ENCODE data around the gene TFEC. TPM values are rescaled to one million over a fixed set of nuclear protein-coding genes. Genes with fewer than 3 reads are reported as not detected.

The TFEC gene
- total and polyA plus RNA-seq, 10 of the 15 experiments (the other 5 are each of a cell fraction or from before 2014, with no cell fraction given), result 0.18 to 5.8 (median 2.4) TPM

- TF ChIP-seq ZNF592 (IDR thresholded peaks at IDR 0.05), result no peak
- no peak for TF ChIP-seq SUPT20H (IDR thresholded peaks at IDR 0.05; ENCODE audit: borderline replicate concordance, control insufficient read depth, low read depth, low read length)
- TF ChIP-seq RUNX3 (IDR thresholded peaks at IDR 0.05; ENCODE audit: low read length), result no peak
- TF ChIP-seq USF1 (IDR thresholded peaks at IDR 0.05; ENCODE audit: borderline replicate concordance, extremely low read length, insufficient read depth, low read depth, low read length), result no peak
- no peak for TF ChIP-seq BCL3 (IDR thresholded peaks at IDR 0.05; ENCODE audit: borderline replicate concordance, insufficient read depth, low read depth, low read length, poor library complexity, severe bottlenecking)
- no peak for TF ChIP-seq SMC3 (IDR thresholded peaks at IDR 0.05; ENCODE audit: borderline replicate concordance, low read length)
- TF ChIP-seq BACH1 (IDR thresholded peaks at IDR 0.05; ENCODE audit: borderline replicate concordance), result no peak
Measured at GRCh38 chr7:115997221-115997620, 33.3 kb downstream of the TFEC start (continued).
